Measurements from ENCODE around the gene TOE1.

DNA sequence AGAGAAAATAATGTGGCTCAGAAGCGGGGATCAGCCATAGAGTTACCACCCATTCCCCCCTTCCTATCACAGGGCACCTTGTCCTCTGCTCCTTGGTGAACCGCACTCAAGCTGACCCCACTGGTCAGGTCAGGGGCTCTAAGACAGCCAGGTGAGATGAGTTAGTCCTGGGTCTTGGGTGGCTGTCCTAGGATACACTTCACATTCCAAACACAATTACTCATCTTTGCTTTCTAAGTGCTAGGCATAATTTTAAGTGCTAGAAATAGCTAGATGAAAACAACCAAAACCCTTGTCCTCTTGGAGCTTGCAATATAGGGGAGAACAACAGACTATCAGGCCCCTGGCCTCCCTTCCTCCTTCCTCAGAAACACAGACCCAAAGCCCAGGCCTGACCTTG, 8.1 kb downstream of the TOE1 start:
- TF ChIP-seq, protein P1, sequence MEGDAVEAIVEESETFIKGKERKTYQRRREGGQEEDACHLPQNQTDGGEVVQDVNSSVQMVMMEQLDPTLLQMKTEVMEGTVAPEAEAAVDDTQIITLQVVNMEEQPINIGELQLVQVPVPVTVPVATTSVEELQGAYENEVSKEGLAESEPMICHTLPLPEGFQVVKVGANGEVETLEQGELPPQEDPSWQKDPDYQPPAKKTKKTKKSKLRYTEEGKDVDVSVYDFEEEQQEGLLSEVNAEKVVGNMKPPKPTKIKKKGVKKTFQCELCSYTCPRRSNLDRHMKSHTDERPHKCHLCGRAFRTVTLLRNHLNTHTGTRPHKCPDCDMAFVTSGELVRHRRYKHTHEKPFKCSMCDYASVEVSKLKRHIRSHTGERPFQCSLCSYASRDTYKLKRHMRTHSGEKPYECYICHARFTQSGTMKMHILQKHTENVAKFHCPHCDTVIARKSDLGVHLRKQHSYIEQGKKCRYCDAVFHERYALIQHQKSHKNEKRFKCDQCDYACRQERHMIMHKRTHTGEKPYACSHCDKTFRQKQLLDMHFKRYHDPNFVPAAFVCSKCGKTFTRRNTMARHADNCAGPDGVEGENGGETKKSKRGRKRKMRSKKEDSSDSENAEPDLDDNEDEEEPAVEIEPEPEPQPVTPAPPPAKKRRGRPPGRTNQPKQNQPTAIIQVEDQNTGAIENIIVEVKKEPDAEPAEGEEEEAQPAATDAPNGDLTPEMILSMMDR (IDR thresholded peaks at IDR 0.05 in 8 of 11, conservative IDR thresholded peaks at IDR 0.05 in 3 of 11) = no peak
- TF ChIP-seq POLR2A (IDR thresholded peaks at IDR 0.05) = no peak
